KMS-11 (cell line): ENCODE measurements around the gene TTC39C.
"Not testable (repeated sequence)": the region's sequence is repeated elsewhere in the genome, so short reads cannot be mapped to it uniquely, and the experiment has no call there.

Experiments used
- H2AFZ ChIP-seq: fragments of 200-600 bp; sonication (generic); 2 replicates; pipeline ENCODE4 v1.6.1; 2016; ENCODE audit warnings: antibody characterized with exemption, mixed run types, low read depth
- H3K27ac ChIP-seq: fragments of 200-600 bp; sonication (generic); 2 replicates; pipeline ENCODE4 v1.6.1; 2016; ENCODE audit warnings: mild to moderate bottlenecking, mixed run types
- H3K27me3 ChIP-seq: fragments of 200-600 bp; sonication (generic); 2 replicates; pipeline ENCODE4 v1.6.1; 2017; ENCODE audit warnings: mild to moderate bottlenecking, low read depth, mixed run types, moderate library complexity; ENCODE audit not compliant: insufficient read depth
- H3K36me3 ChIP-seq: fragments of 200-600 bp; sonication (generic); 2 replicates; pipeline ENCODE4 v1.6.1; 2017; ENCODE audit warnings: mild to moderate bottlenecking, mixed run types; ENCODE audit not compliant: insufficient read depth
- H3K4me1 ChIP-seq: fragments of 200-600 bp; sonication (generic); 2 replicates; pipeline ENCODE4 v1.6.1; 2016; ENCODE audit warnings: mild to moderate bottlenecking, low read depth, mixed run types; ENCODE audit not compliant: poor library complexity, severe bottlenecking
- H3K4me2 ChIP-seq: fragments of 200-600 bp; sonication (generic); 2 replicates; pipeline ENCODE4 v1.7.0; 2016; ENCODE audit warnings: mild to moderate bottlenecking, mixed run types
- H3K4me3 ChIP-seq: fragments of 200-600 bp; sonication (generic); IDR thresholded peaks from 2 replicates; pipeline ENCODE4 v1.6.1; 2017; ENCODE audit warnings: low read depth, low read length, mixed read lengths; ENCODE audit not compliant: insufficient read depth
- H3K79me2 ChIP-seq: fragments of 200-600 bp; sonication (generic); 2 replicates; pipeline ENCODE4 v1.6.1; 2016; ENCODE audit warnings: low read depth, mixed run types; ENCODE audit not compliant: insufficient read depth
- H3K9ac ChIP-seq: fragments of 200-600 bp; sonication (generic); 2 replicates; pipeline ENCODE4 v1.6.1; 2016; ENCODE audit warnings: mild to moderate bottlenecking, mixed run types
- H4K20me1 ChIP-seq: fragments of 200-600 bp; sonication (generic); 2 replicates; pipeline ENCODE4 v1.6.1; 2016; ENCODE audit warnings: mild to moderate bottlenecking, mixed run types; ENCODE audit not compliant: insufficient read depth
- CTCF ChIP-seq: fragments of 200-600 bp; sonication (generic); conservative IDR thresholded peaks from 2 replicates; pipeline ENCODE4 v1.6.1; 2017; ENCODE audit warnings: low read depth, mild to moderate bottlenecking, antibody characterized with exemption, low read length, moderate library complexity, mixed read lengths

The TTC39C gene

DNA sequence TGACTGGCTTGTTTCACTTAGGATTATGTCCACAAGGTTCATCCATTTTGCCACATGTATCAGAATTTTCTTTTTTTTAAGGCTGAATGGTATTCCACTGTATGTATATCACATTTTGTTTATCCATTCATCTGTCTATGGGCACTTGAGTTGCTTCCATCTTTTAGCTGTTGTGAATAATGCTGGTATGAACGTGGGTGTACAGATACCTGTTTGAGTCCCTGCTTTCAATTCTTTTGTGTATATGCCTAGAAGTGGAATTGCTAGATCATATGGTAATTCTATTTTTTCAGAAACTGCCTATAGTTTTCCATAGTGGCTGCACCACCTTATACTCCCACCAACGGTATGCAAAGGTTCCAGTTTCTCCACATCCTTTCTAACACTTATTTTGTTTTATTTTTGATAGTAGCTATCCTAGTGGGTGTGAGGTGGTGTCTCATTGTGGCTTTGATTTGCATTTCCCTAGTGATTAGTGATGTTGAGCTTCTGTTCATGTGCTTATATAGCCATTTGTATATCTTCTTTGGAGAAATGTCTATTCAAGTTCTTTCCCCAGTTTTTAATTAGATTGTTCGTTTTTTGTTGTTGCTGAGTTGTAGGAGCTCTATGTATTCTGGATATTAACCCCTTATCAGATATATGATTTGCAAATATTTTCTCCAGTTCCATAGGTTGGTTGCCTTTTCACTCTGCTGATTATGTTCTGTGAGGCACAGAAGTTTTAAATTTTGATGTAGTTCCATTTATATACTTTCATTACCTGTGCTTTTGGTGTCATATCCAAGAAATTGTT, 40.7 kb downstream of the TTC39C start:
- Histone ChIP-seq H3K4me3 (no peak overlapping the region), H3K79me2 (no peaks in the 10 kb centered on the region), H3K36me3 (no peaks in the 10 kb centered on the region), H3K4me1 (peaks cover 53% of the 10 kb centered on the region), H3K9ac (no peak overlapping the region), H4K20me1 (no peaks in the 10 kb centered on the region), H2AFZ (no peak overlapping the region), H3K27ac (peak overlapping the region; percentile 33; the same call in 1 of the 2 replicates), H3K27me3 (no peaks in the 10 kb centered on the region), H3K4me2 (peak overlapping the region; percentile 92)
- TF ChIP-seq CTCF, result no peak

DNA sequence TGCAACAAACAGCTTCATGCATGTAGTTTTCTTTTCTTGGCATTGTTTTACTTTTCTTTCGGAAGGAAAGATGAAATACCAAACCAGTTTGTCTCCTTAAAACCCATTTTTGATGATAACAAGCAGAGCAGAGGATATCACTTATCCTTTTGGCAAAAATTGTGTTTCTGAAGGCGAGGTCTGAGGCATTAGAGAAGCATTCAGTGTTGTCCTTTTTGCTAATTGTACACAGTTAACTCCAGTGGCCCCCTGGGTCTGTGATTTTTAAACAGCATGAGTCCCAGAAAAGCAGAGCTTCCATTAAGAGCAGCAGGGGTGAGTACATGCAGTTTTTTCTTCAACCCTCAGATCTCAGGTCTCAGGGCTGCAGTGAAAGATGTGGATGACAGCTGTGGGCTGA, 41.3 kb downstream of the TTC39C start:
- no peak for TF ChIP-seq CTCF
- Histone ChIP-seq H4K20me1 (no peaks in the 10 kb centered on the region), H3K9ac (no peak overlapping the region), H2AFZ (no peak overlapping the region), H3K79me2 (no peaks in the 10 kb centered on the region), H3K27me3 (no peaks in the 10 kb centered on the region), H3K36me3 (no peaks in the 10 kb centered on the region), H3K4me1 (peaks cover 53% of the 10 kb centered on the region), H3K27ac (peak overlapping the region; percentile 33; the same call in 1 of the 2 replicates), H3K4me3 (no peak overlapping the region), H3K4me2 (peak overlapping the region; percentile 92)

- Histone ChIP-seq H3K9ac (no peak overlapping the region), H3K36me3 (no peaks in the 10 kb centered on the region), H3K27me3 (no peaks in the 10 kb centered on the region), H3K4me1 (peaks cover 53% of the 10 kb centered on the region), H3K4me2 (peak overlapping the region; percentile 92), H3K27ac (peak overlapping the region; percentile 33; the same call in 1 of the 2 replicates), H4K20me1 (no peaks in the 10 kb centered on the region), H3K4me3 (no peak overlapping the region), H2AFZ (no peak overlapping the region), H3K79me2 (no peaks in the 10 kb centered on the region)
- TF ChIP-seq CTCF, result no peak
Observed at GRCh38 chr18:24056506-24056905, 42.0 kb downstream of the TTC39C start.

DNA sequence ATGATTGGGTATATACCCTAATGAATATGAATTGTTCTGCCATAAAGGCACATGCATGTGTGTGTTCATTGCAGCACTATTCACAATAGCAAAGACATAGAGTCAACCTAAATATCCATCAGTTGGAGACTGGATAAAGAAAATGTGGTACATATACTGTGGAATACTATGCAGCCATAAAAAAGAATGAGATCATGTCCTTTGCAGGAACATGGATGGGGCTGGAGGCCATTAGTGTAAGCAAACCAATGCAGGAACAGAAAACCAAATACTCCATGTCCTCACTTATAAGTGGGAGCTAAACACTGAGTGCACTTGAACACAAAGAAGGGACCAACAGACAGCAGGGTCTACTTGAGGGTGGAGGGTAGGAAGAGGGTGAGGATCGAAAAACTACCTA, 43.2 kb downstream of the TTC39C start:
- no peak overlapping the region for H3K27ac ChIP-seq
- H2AFZ ChIP-seq, result no peak overlapping the region
- TF ChIP-seq CTCF, result no peak
- no peaks in the 10 kb centered on the region for H4K20me1 ChIP-seq
- no peaks in the 10 kb centered on the region for H3K36me3 ChIP-seq
- no peak overlapping the region for H3K4me2 ChIP-seq
- no peak overlapping the region for H3K9ac ChIP-seq
- H3K4me3 ChIP-seq, result no peak overlapping the region
- peaks cover 45% of the 10 kb centered on the region for H3K4me1 ChIP-seq
- no peaks in the 10 kb centered on the region for H3K79me2 ChIP-seq
- H3K27me3 ChIP-seq, result no peaks in the 10 kb centered on the region

- H3K36me3 ChIP-seq, H2AFZ ChIP-seq, H3K79me2 ChIP-seq, H3K4me3 ChIP-seq, H3K27ac ChIP-seq, H4K20me1 ChIP-seq, H3K9ac ChIP-seq, H3K27me3 ChIP-seq, H3K4me2 ChIP-seq: not testable (repeated sequence)
- H3K4me1 ChIP-seq, result peaks cover 29% of the 10 kb centered on the region
Observed at GRCh38 chr18:24059385-24059784, 44.8 kb downstream of the TTC39C start.
